HepG2 (cell line): ENCODE data around the gene COA7. TPM values are rescaled to one million over a fixed set of nuclear protein-coding genes. Genes with fewer than 3 reads are reported as not detected.
"Not testable (repeated sequence)": the region's sequence is repeated elsewhere in the genome, so short reads cannot be mapped to it uniquely, and the experiment has no call there.

Experiments used
- ATAC-seq: fragments of 200-7000 bp; cut with Tn5 transposase; 3 replicates; pipeline ENCODE4 v1.9.1; 2020; ENCODE audit warnings: mild to moderate bottlenecking, moderate library complexity
- BruUV-seq: library from RNA; stranded (reverse); fragments of 400-500 nt; replicated peaks from 2 replicates; lab custom pipeline; 2021; lab: Mats Ljungman, UMichigan
- CTCF ChIA-PET: fragments of 300-600 bp; formaldehyde crosslinking; extraction: SDS; loops from one replicate; lab custom pipeline; 2021; ENCODE audit warnings: low total read pairs, inconsistent platforms, low intra/inter-chr PET ratio; lab: Yijun Ruan, JAX
- POLR2A ChIA-PET: fragments of 350-600 bp; sonication (Branson Sonifier 250); formaldehyde crosslinking; loops from one replicate; lab custom pipeline; 2020; ENCODE audit warnings: antibody characterized with exemption, inconsistent platforms; lab: Yijun Ruan, JAX
- DNase-seq: peaks from one replicate; pipeline ENCODE4 v3.0.0-alpha.2; 2015; ENCODE audit warnings: low spot score
- FAIRE-seq: peaks from 3 replicates; lab custom pipeline; 2011; peaks lifted over from hg19 to GRCh38; lab: Jason Lieb, UNC
- H2AFZ ChIP-seq: one replicate; pipeline ENCODE4 v1.6.1; 2011; ENCODE audit warnings: low read length, inconsistent platforms
- H3K27ac ChIP-seq: fragments of 300-600 bp; 3 replicates; pipeline ENCODE4 v1.8.0; 2011; ENCODE audit warnings: mixed run types, mild to moderate bottlenecking, mixed read lengths, low read length, inconsistent platforms; ENCODE audit not compliant: insufficient read depth; ENCODE audit errors: extremely low read length
- H3K27me3 ChIP-seq, 2 experiments: fragments of 200-600 bp in 1 of 2; 2 replicates in 1 of 2; 3 replicates in 1 of 2; pipeline versions ENCODE4 v1.6.0 to v1.8.0; 2011; ENCODE audit warnings: low read length in 2 of 2, mild to moderate bottlenecking in 2 of 2, moderate library complexity in 2 of 2, inconsistent platforms in 1 of 2; ENCODE audit not compliant: insufficient read depth in 2 of 2, control insufficient read depth in 1 of 2
- H3K36me3 ChIP-seq, 2 experiments: fragments of 200-600 bp in 1 of 2; replicated peaks in 1 of 2; 2 replicates in 1 of 2; 3 replicates in 1 of 2; pipeline versions ENCODE4 v1.5.1 to v1.8.0; 2011; ENCODE audit warnings: low read length in 2 of 2, inconsistent platforms in 1 of 2; ENCODE audit not compliant: insufficient read depth in 2 of 2, control insufficient read depth in 1 of 2
- H3K4me1 ChIP-seq: 2 replicates; pipeline ENCODE4 v1.5.1; 2012; ENCODE audit warnings: low read length, inconsistent platforms; ENCODE audit not compliant: insufficient read depth
- H3K4me2 ChIP-seq: 2 replicates; pipeline ENCODE4 v1.6.0; 2011; ENCODE audit warnings: low read depth, low read length, inconsistent platforms
- H3K4me3 ChIP-seq, 3 experiments: fragments of 200-600 bp in 1 of 3; sonication (generic), shearing (Covaris generic) in 1 of 3; replicated peaks in 1 of 3; 2 replicates each; pipeline ENCODE4 v1.5.1; 2011 to 2016; ENCODE audit warnings: low read length in 3 of 3, inconsistent platforms in 2 of 3, low read depth in 2 of 3, mild to moderate bottlenecking in 2 of 3, control low read depth in 1 of 3, mixed read lengths in 1 of 3; ENCODE audit not compliant: insufficient read depth in 1 of 3
- H3K79me2 ChIP-seq: one replicate; pipeline ENCODE4 v1.6.1; 2011; ENCODE audit warnings: low read length, inconsistent platforms; ENCODE audit not compliant: insufficient read depth
- H3K9ac ChIP-seq: 2 replicates; pipeline ENCODE4 v1.6.0; 2011; ENCODE audit warnings: mild to moderate bottlenecking, low read depth, low read length, inconsistent platforms; ENCODE audit not compliant: insufficient read depth
- H3K9me3 ChIP-seq: 2 replicates; pipeline ENCODE4 v1.5.1; 2012; ENCODE audit warnings: mild to moderate bottlenecking, low read length
- H4K20me1 ChIP-seq: 2 replicates; pipeline ENCODE4 v1.6.0; 2011; ENCODE audit warnings: inconsistent platforms, mild to moderate bottlenecking, low read length, moderate library complexity; ENCODE audit not compliant: insufficient read depth
- CEBPG ChIP-seq: IDR thresholded peaks from 2 replicates; pipeline ENCODE4 v1.6.1; 2016
- GATAD2A ChIP-seq: IDR thresholded peaks from 2 replicates; pipeline ENCODE4 v1.6.1; 2016
- SOX13 ChIP-seq, 3 experiments: fragments of 450-650 bp in 1 of 3; sonication (generic) in 1 of 3; formaldehyde crosslinking in 1 of 3; IDR thresholded peaks in 2 of 3; conservative IDR thresholded peaks in 1 of 3; 2 replicates each; pipeline versions ENCODE4 v1.5.0 to v1.6.1; 2016 to 2020; ENCODE audit warnings: antibody characterized with exemption in 1 of 3, mild to moderate bottlenecking in 1 of 3, missing compliant biosample characterization in 1 of 3, missing genetic modification reagents in 1 of 3, moderate library complexity in 1 of 3
- SOX5 ChIP-seq: IDR thresholded peaks from 2 replicates; pipeline ENCODE4 v1.6.1; 2016; ENCODE audit warnings: borderline replicate concordance
- STAG1 ChIP-seq: sonication (generic); formaldehyde crosslinking; IDR thresholded peaks from 2 replicates; pipeline ENCODE4 v1.4.0; 2020; ENCODE audit warnings: missing genetic modification reagents
- XRCC5 ChIP-seq: fragments of 200-400 bp; formaldehyde crosslinking; optimal IDR thresholded peaks from 2 replicates; pipeline ENCODE3; 2017; ENCODE audit warnings: mild to moderate bottlenecking, low read length
- ZNF121 ChIP-seq: sonication (generic); formaldehyde crosslinking; IDR thresholded peaks from 2 replicates; pipeline ENCODE4 v1.5.0; 2020; ENCODE audit warnings: mild to moderate bottlenecking, missing genetic modification reagents
- ZNF430 ChIP-seq: sonication (generic); formaldehyde crosslinking; IDR thresholded peaks from 2 replicates; pipeline ENCODE4 v1.9.0; 2021; ENCODE audit warnings: mild to moderate bottlenecking, missing genetic modification reagents
- ZNF501 ChIP-seq: sonication (generic); formaldehyde crosslinking; IDR thresholded peaks from 2 replicates; pipeline ENCODE4 v1.5.1; 2020; ENCODE audit warnings: mild to moderate bottlenecking, moderate library complexity, missing genetic modification reagents
- ZNF7 ChIP-seq: IDR thresholded peaks from 2 replicates; pipeline ENCODE4 v1.6.1; 2016; ENCODE audit warnings: missing biosample characterization, missing genetic modification reagents
- WGBS: methylation state at CpG from one replicate; pipeline ENCODE4 v1.1.6; 2017; ENCODE audit warnings: low lambda C conversion rate; 5-methylcytosine and 5-hydroxymethylcytosine counted together
- in situ Hi-C: cut with HindIII; loops from 2 replicates; pipeline ENCODE4 v1.10.0; 2017; ENCODE audit warnings: low pct_unique_long_range_greater_than_20kb; ENCODE audit not compliant: extremely low pct_ligation_motif_present
- intact Hi-C: fragments of 100-400 bp; cut with micrococcal nuclease; formaldehyde crosslinking; loops from one replicate; pipeline ENCODE4 v1.10.0; 2022; ENCODE audit not compliant: unreplicated experiment
- polyA plus RNA-seq, 8 experiments: library from polyadenylated mRNA; depleted of rRNA in 3 of 8; stranded (reverse) in 7 of 8; unstranded in 1 of 8; fragments of >200 nt; fragmentation: Illumina TruSeq in 4 of 8; extraction: Trizol in 4 of 8; gene quantifications; 2 replicates each; pipeline versions ENCODE4 v1.2.1 to v1.2.3, GENCODE V29; 2011 to 2016; ENCODE audit warnings: low read depth in 4 of 8, missing spikeins in 1 of 8, mixed read lengths in 1 of 8; ENCODE audit not compliant: insufficient read depth in 1 of 8
- total RNA-seq, 5 experiments: library from RNA; depleted of rRNA; stranded (reverse); fragments of >200 nt; fragmentation: Illumina TruSeq; extraction: Trizol; gene quantifications; 2 replicates each; pipeline ENCODE4 v1.2.3, GENCODE V29; 2016; ENCODE audit warnings: low read depth in 1 of 5
- TF ChIP-seq, protein P1 (sequence below): sonication (generic); formaldehyde crosslinking; IDR thresholded peaks from 2 replicates; pipeline ENCODE4 v1.4.0; 2020; ENCODE audit warnings: missing genetic modification reagents, low read depth, mild to moderate bottlenecking, borderline replicate concordance
- TF ChIP-seq, protein P2 (sequence below), 2 experiments: sonication (generic) in 1 of 2; formaldehyde crosslinking in 1 of 2; IDR thresholded peaks; 2 replicates each; pipeline versions ENCODE4 v1.4.0 to v1.6.1; 2018 to 2020; ENCODE audit warnings: missing genetic modification reagents in 2 of 2, borderline replicate concordance in 1 of 2, low read depth in 1 of 2, mild to moderate bottlenecking in 1 of 2, missing biosample characterization in 1 of 2
- TF ChIP-seq, protein P3 (sequence below): sonication (generic); formaldehyde crosslinking; IDR thresholded peaks from 2 replicates; pipeline ENCODE4 v1.5.1; 2020; ENCODE audit warnings: mild to moderate bottlenecking, missing genetic modification reagents, moderate library complexity
- TF ChIP-seq, protein P4 (sequence below): IDR thresholded peaks from 2 replicates; pipeline ENCODE4 v1.6.1; 2016; ENCODE audit warnings: mild to moderate bottlenecking

COA7 gene
- total and polyA plus RNA-seq, 2 of the 13 experiments (the other 11 are each of a cell fraction or from before 2014, with no cell fraction given): 12.3 to 30.4 TPM

DNA sequence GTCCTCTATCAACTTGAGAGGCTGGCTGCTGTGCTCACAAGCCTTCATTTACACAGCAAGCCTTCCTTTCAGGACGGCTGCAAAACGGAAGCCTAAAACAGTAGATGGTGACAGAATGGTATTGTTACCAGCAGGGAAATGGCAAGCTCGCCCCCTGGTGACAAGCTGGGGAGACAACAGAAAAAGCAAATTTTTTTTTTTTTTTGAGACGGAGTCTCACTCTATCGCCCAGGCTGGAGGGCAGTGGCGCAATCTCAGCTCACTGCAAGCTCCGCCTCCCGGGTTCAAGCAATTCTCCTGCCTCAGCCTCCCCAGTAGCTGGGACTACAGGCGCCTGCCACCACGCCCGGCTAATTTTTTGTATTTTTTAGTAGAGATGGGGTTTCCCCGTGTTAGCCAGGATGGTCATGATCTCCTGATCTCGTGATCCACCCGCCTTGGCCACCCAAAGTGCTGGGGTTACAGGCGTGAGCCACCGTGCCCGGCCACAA, 11.8 kb downstream of the COA7 start:
- BruUV-seq; H3K79me2 ChIP-seq; H3K4me3 ChIP-seq; CTCF ChIA-PET; H3K27me3 ChIP-seq; H3K27ac ChIP-seq; H2AFZ ChIP-seq; H3K4me1 ChIP-seq; H3K4me2 ChIP-seq; H4K20me1 ChIP-seq; H3K9me3 ChIP-seq; H3K9ac ChIP-seq; in situ Hi-C loops; TF ChIP-seq SOX13 (IDR thresholded peaks at IDR 0.05): not testable (repeated sequence)
- peak; percentile 62 for FAIRE-seq
- peaks cover 15 to 51% of the 10 kb centered on the region in 2 experiments for H3K36me3 ChIP-seq
- intact Hi-C loops: loop anchor here (2.0 to 10.0 kb wide), 2 partner anchors 134 to 282 kb away; partner anchors contain the start of genes ORC1, PRPF38A and TUT4
- DNase-seq: peak; percentile 60
- POLR2A ChIA-PET: interaction anchor here (0.7 to 2.8 kb wide), 3 partner anchors 12 to 94 kb away, joined by 3 to 8 read pairs (median 3); partner anchors contain the start of gene COA7
- ATAC-seq: peak; percentile 82
- WGBS: 69% methylated on average over 16 of the region's 17 CpGs
- TF ChIP-seq SOX13 (CRISPR knock-in tag; conservative IDR thresholded peaks at IDR 0.05 in 1 of 2, IDR thresholded peaks at IDR 0.05 in 1 of 2): peak in 1 of 2 experiments; percentile 39; a peak in 1 of 4 replicates
- TF ChIP-seq, protein P1, sequence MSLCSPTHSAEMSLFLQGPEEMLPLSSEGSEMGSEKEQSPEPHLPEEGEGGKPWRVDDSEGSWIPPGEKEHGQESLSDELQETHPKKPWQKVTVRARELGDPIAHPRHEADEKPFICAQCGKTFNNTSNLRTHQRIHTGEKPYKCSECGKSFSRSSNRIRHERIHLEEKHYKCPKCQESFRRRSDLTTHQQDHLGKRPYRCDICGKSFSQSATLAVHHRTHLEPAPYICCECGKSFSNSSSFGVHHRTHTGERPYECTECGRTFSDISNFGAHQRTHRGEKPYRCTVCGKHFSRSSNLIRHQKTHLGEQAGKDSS (CRISPR knock-in tag): 0 out of 2 replicates have a peak, but pooled peaks have one; percentile 23
- TF ChIP-seq, protein P2, sequence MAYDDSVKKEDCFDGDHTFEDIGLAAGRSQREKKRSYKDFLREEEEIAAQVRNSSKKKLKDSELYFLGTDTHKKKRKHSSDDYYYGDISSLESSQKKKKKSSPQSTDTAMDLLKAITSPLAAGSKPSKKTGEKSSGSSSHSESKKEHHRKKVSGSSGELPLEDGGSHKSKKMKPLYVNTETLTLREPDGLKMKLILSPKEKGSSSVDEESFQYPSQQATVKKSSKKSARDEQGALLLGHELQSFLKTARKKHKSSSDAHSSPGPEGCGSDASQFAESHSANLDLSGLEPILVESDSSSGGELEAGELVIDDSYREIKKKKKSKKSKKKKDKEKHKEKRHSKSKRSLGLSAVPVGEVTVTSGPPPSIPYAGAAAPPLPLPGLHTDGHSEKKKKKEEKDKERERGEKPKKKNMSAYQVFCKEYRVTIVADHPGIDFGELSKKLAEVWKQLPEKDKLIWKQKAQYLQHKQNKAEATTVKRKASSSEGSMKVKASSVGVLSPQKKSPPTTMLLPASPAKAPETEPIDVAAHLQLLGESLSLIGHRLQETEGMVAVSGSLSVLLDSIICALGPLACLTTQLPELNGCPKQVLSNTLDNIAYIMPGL (CRISPR knock-in tag; IDR thresholded peaks at IDR 0.05; ENCODE audit: borderline replicate concordance in 1 of 2, low read depth in 1 of 2): 0 out of 4 replicates have a peak, but pooled peaks of 1 of the 2 experiments have one; percentile 39
- TF ChIP-seq XRCC5: peak; percentile 61
- TF ChIP-seq, protein P3, sequence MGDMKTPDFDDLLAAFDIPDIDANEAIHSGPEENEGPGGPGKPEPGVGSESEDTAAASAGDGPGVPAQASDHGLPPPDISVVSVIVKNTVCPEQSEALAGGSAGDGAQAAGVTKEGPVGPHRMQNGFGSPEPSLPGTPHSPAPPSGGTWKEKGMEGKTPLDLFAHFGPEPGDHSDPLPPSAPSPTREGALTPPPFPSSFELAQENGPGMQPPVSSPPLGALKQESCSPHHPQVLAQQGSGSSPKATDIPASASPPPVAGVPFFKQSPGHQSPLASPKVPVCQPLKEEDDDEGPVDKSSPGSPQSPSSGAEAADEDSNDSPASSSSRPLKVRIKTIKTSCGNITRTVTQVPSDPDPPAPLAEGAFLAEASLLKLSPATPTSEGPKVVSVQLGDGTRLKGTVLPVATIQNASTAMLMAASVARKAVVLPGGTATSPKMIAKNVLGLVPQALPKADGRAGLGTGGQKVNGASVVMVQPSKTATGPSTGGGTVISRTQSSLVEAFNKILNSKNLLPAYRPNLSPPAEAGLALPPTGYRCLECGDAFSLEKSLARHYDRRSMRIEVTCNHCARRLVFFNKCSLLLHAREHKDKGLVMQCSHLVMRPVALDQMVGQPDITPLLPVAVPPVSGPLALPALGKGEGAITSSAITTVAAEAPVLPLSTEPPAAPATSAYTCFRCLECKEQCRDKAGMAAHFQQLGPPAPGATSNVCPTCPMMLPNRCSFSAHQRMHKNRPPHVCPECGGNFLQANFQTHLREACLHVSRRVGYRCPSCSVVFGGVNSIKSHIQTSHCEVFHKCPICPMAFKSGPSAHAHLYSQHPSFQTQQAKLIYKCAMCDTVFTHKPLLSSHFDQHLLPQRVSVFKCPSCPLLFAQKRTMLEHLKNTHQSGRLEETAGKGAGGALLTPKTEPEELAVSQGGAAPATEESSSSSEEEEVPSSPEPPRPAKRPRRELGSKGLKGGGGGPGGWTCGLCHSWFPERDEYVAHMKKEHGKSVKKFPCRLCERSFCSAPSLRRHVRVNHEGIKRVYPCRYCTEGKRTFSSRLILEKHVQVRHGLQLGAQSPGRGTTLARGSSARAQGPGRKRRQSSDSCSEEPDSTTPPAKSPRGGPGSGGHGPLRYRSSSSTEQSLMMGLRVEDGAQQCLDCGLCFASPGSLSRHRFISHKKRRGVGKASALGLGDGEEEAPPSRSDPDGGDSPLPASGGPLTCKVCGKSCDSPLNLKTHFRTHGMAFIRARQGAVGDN (CRISPR knock-in tag): peak; percentile 35; the same call in 1 of the 2 replicates
- 0 out of 2 replicates have a peak, but pooled peaks have one; percentile 34 for TF ChIP-seq ZNF501 (CRISPR knock-in tag)
- TF ChIP-seq GATAD2A (CRISPR knock-in tag): peak; percentile 41; the same call in 1 of the 2 replicates
- 0 out of 2 replicates have a peak, but pooled peaks have one; percentile 51 for TF ChIP-seq ZNF7 (CRISPR knock-in tag)
- TF ChIP-seq SOX5 (CRISPR knock-in tag): peak; percentile 40; the same call in 1 of the 2 replicates
- TF ChIP-seq, protein P4, sequence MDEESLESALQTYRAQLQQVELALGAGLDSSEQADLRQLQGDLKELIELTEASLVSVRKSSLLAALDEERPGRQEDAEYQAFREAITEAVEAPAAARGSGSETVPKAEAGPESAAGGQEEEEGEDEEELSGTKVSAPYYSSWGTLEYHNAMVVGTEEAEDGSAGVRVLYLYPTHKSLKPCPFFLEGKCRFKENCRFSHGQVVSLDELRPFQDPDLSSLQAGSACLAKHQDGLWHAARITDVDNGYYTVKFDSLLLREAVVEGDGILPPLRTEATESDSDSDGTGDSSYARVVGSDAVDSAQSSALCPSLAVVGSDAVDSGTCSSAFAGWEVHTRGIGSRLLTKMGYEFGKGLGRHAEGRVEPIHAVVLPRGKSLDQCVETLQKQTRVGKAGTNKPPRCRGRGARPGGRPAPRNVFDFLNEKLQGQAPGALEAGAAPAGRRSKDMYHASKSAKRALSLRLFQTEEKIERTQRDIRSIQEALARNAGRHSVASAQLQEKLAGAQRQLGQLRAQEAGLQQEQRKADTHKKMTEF (CRISPR knock-in tag): 0 out of 2 replicates have a peak, but pooled peaks have one; percentile 12
- TF ChIP-seq ZNF121 (CRISPR knock-in tag): peak; percentile 77
- peak; percentile 93 for TF ChIP-seq STAG1 (CRISPR knock-in tag)
- TF ChIP-seq ZNF430 (CRISPR knock-in tag): peak; percentile 40; the same call in 1 of the 2 replicates
- TF ChIP-seq CEBPG (CRISPR knock-in tag): peak; percentile 42
